Measurements from ENCODE around the gene RNASEH2A. TPM values are rescaled to one million over a fixed set of nuclear protein-coding genes. Genes with fewer than 3 reads are reported as not detected.
A peak's percentile ranks its signal among the peaks of the same experiment; 100 is the strongest.

RNASEH2A gene
- total RNA-seq, 3 donors from 2014 or later: 5.2 to 8.8 (median 8.5) TPM

- peak; percentile 82 to 87 for DNase-seq (ENCODE audit: low spot score in 2 of 2)
- intact Hi-C loops (cut with DNase I; ENCODE audit: low total_unique reads): no loop called here
- no peaks in the 10 kb centered on the region for H3K36me3 ChIP-seq
- H3K27ac ChIP-seq: peak overlapping the region; percentile 98 to 100
- H3K4me1 ChIP-seq: peaks cover 18 to 44% of the 10 kb centered on the region in 2 donors
- H3K9me3 ChIP-seq: no peaks in the 10 kb centered on the region
- no peaks in the 10 kb centered on the region for H3K27me3 ChIP-seq
- H3K4me3 ChIP-seq: peak overlapping the region in 1 of 3 donors; percentile 39
- TF ChIP-seq POLR2AphosphoS5 (IDR thresholded peaks at IDR 0.05) (peak in 1 of 3 donors; percentile 12), POLR2A (IDR thresholded peaks at IDR 0.05) (no peak)
Observed at GRCh38 chr19:12786141-12786870, 20.1 kb upstream of the RNASEH2A start.

DNA sequence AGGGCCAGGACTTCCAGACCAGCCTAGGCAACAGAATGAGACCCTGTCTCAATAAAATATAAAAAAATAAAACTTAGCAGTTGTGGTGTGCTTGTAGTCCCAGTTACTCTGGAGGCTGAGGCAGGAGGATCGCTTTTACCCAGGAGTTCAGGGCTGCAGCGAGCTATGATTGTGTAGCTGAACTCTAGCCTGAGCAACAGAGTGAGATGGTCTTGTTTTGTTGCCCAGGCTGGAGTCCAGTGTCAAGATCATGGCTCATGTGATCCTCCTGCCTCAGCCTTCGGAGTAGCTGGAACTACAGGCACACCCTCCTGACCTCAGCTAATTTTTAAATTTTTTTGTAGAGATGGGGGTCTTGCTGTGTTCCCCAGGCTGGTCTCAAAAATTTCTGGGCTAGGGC, 19.4 kb upstream of the RNASEH2A start:
- H3K4me1 ChIP-seq: peaks cover 18 to 44% of the 10 kb centered on the region in 2 donors
- intact Hi-C loops (cut with DNase I; ENCODE audit: low total_unique reads): no loop called here
- TF ChIP-seq, protein P1, sequence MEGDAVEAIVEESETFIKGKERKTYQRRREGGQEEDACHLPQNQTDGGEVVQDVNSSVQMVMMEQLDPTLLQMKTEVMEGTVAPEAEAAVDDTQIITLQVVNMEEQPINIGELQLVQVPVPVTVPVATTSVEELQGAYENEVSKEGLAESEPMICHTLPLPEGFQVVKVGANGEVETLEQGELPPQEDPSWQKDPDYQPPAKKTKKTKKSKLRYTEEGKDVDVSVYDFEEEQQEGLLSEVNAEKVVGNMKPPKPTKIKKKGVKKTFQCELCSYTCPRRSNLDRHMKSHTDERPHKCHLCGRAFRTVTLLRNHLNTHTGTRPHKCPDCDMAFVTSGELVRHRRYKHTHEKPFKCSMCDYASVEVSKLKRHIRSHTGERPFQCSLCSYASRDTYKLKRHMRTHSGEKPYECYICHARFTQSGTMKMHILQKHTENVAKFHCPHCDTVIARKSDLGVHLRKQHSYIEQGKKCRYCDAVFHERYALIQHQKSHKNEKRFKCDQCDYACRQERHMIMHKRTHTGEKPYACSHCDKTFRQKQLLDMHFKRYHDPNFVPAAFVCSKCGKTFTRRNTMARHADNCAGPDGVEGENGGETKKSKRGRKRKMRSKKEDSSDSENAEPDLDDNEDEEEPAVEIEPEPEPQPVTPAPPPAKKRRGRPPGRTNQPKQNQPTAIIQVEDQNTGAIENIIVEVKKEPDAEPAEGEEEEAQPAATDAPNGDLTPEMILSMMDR (IDR thresholded peaks at IDR 0.05): no peak
- TF ChIP-seq POLR2A (IDR thresholded peaks at IDR 0.05) (no peak), POLR2AphosphoS5 (IDR thresholded peaks at IDR 0.05) (no peak)
- H3K27me3 ChIP-seq: no peaks in the 10 kb centered on the region
- H3K36me3 ChIP-seq: no peaks in the 10 kb centered on the region
- no peak overlapping the region for H3K4me3 ChIP-seq
- H3K27ac ChIP-seq: peak overlapping the region; percentile 98 to 100
- no peak for DNase-seq (ENCODE audit: low spot score in 2 of 2)
- no peaks in the 10 kb centered on the region for H3K9me3 ChIP-seq

DNA sequence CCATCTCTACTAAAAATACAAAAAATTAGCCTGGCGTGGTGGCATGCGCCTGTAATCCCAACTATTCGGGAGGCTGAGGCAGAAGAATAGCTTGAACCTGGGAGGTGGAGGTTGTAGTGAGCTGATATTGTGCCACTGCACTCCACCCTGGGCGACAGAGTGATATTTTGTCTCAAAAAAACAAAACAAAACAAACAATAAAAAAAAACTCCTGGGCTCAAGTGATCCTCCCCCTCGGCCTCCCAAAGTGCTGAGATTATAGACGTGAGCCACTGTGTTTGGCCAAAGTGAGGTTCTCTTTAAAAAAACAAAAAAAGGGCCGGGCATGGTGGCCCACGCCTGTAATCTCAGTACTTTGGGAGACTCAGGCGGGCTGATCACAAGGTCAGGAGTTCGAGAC, 18.9 kb upstream of the RNASEH2A start:
- intact Hi-C loops (cut with DNase I; ENCODE audit: low total_unique reads): no loop called here
- Histone ChIP-seq H3K4me3 (no peak overlapping the region), H3K9me3 (no peaks in the 10 kb centered on the region), H3K27ac (peak overlapping the region; percentile 98 to 100), H3K4me1 (peaks cover 18 to 44% of the 10 kb centered on the region in 2 donors), H3K27me3 (no peaks in the 10 kb centered on the region), H3K36me3 (no peaks in the 10 kb centered on the region)
- TF ChIP-seq POLR2A (IDR thresholded peaks at IDR 0.05) (no peak), POLR2AphosphoS5 (IDR thresholded peaks at IDR 0.05) (no peak)
- TF ChIP-seq, protein P1 (IDR thresholded peaks at IDR 0.05): no peak
- no peak for DNase-seq (ENCODE audit: low spot score in 2 of 2)

- Histone ChIP-seq H3K4me3 (peak overlapping the region; percentile 92 to 100 (median 95)), H3K36me3 (no peaks in the 10 kb centered on the region), H3K27ac (peak overlapping the region; percentile 98 to 100), H3K27me3 (no peaks in the 10 kb centered on the region), H3K9me3 (no peaks in the 10 kb centered on the region), H3K4me1 (peaks cover 17 to 44% of the 10 kb centered on the region in 2 donors)
- no peak for TF ChIP-seq POLR2AphosphoS5 (IDR thresholded peaks at IDR 0.05)
- no peak for TF ChIP-seq POLR2A (IDR thresholded peaks at IDR 0.05)
- TF ChIP-seq, protein P1 (IDR thresholded peaks at IDR 0.05): no peak
- no peak for DNase-seq (ENCODE audit: low spot score in 2 of 2)
- intact Hi-C loops (cut with DNase I; ENCODE audit: low total_unique reads): no loop called here
Observed at GRCh38 chr19:12788042-12788681, 18.2 kb upstream of the RNASEH2A start.

DNA sequence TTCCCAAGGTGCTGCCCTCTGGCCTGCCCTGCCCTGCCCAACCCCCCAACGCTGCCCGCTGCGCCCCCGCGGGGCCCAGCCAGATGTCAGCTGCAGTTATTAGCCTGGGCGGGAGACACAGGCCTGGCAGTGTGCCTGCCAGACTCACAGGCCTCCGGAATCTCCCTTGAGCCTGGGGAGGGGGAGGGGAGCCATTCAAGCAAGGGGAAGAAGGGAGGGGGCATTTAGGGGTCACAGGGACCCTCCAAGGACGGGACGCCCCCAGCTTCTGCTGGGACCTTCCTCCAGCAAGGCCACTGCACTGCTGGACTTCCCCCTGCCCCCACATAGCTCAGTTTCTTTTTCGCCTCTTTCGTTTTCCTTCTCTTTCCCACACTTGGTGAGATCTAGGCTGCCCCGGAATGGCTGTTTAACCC, 17.7 kb upstream of the RNASEH2A start:
- H3K4me3 ChIP-seq: peak overlapping the region; percentile 92 to 100 (median 95)
- intact Hi-C loops (cut with DNase I; ENCODE audit: low total_unique reads): no loop called here
- no peaks in the 10 kb centered on the region for H3K27me3 ChIP-seq
- no peaks in the 10 kb centered on the region for H3K9me3 ChIP-seq
- peaks cover 12 to 40% of the 10 kb centered on the region in 2 donors for H3K4me1 ChIP-seq
- TF ChIP-seq POLR2A (IDR thresholded peaks at IDR 0.05) (no peak), POLR2AphosphoS5 (IDR thresholded peaks at IDR 0.05) (peak in 2 of 3 donors; percentile 12 to 18)
- TF ChIP-seq, protein P1 (IDR thresholded peaks at IDR 0.05): no peak
- peak in 1 of 2 donors; percentile 72 for DNase-seq (ENCODE audit: low spot score in 2 of 2)
- H3K36me3 ChIP-seq: no peaks in the 10 kb centered on the region
- peak overlapping the region; percentile 98 to 100 for H3K27ac ChIP-seq
